Measurements from ENCODE around the gene STYXL2. TPM values are rescaled to one million over a fixed set of nuclear protein-coding genes. Genes with fewer than 3 reads are reported as not detected.

The STYXL2 gene
- total and polyA plus RNA-seq, 9 of the 15 experiments (the other 6 are each of a cell fraction or from before 2014, with no cell fraction given) = not detected

DNA sequence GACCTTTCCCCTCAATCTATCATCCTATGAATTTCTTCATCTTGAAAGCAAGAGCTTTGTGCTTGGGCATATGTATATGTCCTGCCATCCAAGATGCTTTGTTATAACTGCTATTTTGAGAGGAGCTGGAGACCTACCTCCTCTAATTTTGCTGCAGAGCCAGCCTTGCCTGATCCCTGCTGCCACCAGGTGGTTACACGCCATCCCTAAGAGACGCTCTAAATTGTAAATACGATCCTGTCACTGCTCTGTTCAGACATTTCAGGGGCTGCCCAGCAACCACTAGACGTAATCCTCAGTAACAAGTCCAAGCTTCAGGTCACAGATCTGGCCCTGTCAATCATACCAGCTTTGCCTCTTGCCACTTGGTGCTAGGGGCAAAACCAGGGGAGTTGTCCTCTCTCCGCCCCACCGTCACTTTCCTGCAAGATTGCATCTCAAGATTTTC, 36.6 kb upstream of the STYXL2 start:
- ChIA-PET CTCF (ENCODE audit: low intra/inter-chr PET ratio) (interaction anchor here (2.1 to 3.8 kb wide), 2 partner anchors 146 to 1129 kb away, joined by 9 to 32 read pairs; no protein-coding TSS in a partner anchor), POLR2A (interaction anchor here (0.8 to 1.4 kb wide), 3 partner anchors 13 to 178 kb away, joined by 3 to 5 read pairs (median 4); no protein-coding TSS in a partner anchor)
- H3K4me1 ChIP-seq (replicated peaks in 1 of 2; ENCODE audit: control insufficient read depth in 2 of 2, insufficient read depth in 2 of 2, low read length in 2 of 2) = peaks cover 0 to 10% of the 10 kb centered on the region in 2 experiments; a peak in 3 of 5 replicates
- H3K79me2 ChIP-seq (ENCODE audit: control insufficient read depth, insufficient read depth, low read length) = no peaks in the 10 kb centered on the region
- peaks cover 4 to 38% of the 10 kb centered on the region in 2 experiments; a peak in 3 of 5 replicates for H3K27me3 ChIP-seq (ENCODE audit: control insufficient read depth in 2 of 2, insufficient read depth in 2 of 2, low read length in 2 of 2)
- H3K9me3 ChIP-seq (replicated peaks; ENCODE audit: control insufficient read depth, insufficient read depth, low read depth, low read length) = no peaks in the 10 kb centered on the region
- H3K27ac ChIP-seq (ENCODE audit: extremely low read depth, low read depth, low read length) = no peak overlapping the region
- in situ Hi-C loops (cut with MboI) = loop anchor here (5.0 kb wide), 1 partner anchor 140 kb away; no protein-coding TSS in a partner anchor
- ATAC-seq (peak; percentile 80), DNase-seq (ENCODE audit: extremely low read depth in 1 of 4, low spot score in 3 of 4) (peak in 2 of 4 experiments; percentile 45 to 65), FAIRE-seq (peak; percentile 58)
- H4K20me1 ChIP-seq (replicated peaks; ENCODE audit: control insufficient read depth, insufficient read depth, low read length) = no peaks in the 10 kb centered on the region
- peak overlapping the region; percentile 43; the same call in 1 of the 2 replicates for H2AFZ ChIP-seq (ENCODE audit: low read depth, low read length)
- no peaks in the 10 kb centered on the region for H3K36me3 ChIP-seq (ENCODE audit: control insufficient read depth, insufficient read depth, low read length)
- no peak overlapping the region for H3K9ac ChIP-seq (ENCODE audit: insufficient read depth in 1 of 2, low read depth in 2 of 2, low read length in 2 of 2)
- no TSS peak for BruUV-seq (replicated peaks)
- H3K9me1 ChIP-seq (ENCODE audit: control insufficient read depth, insufficient read depth, low read length) = no peaks in the 10 kb centered on the region
- H3K4me3 ChIP-seq = no peak overlapping the region
- H3K4me2 ChIP-seq (ENCODE audit: insufficient read depth, low read length) = peak overlapping the region; percentile 14; the same call in 1 of the 2 replicates
- WGBS (ENCODE audit: insufficient coverage, low coverage, missing lambda C conversion rate) = 25% methylated on average over 6 of the region's 6 CpGs
- intact Hi-C loops (cut with micrococcal nuclease) = loop anchor here (1.0 to 5.0 kb wide), 3 partner anchors 80 to 270 kb away; partner anchors contain the start of gene ILDR2
- TF ChIP-seq FOXK2 (conservative IDR thresholded peaks at IDR 0.05 in 1 of 2, IDR thresholded peaks at IDR 0.05 in 1 of 2; ENCODE audit: low read depth in 2 of 2) = peak in 1 of 2 experiments; percentile 30; a peak in 1 of 4 replicates
- peak; percentile 65 for TF ChIP-seq SMC3 (conservative IDR thresholded peaks at IDR 0.05; ENCODE audit: insufficient read depth, low read depth, low read length)
- 0 out of 2 replicates have a peak, but pooled peaks have one; percentile 6 for TF ChIP-seq KLF16 (IDR thresholded peaks at IDR 0.05)
- no peak for TF ChIP-seq HCFC1 (IDR thresholded peaks at IDR 0.05; ENCODE audit: low read depth, low read length)
- no peak for TF ChIP-seq MTA2 (IDR thresholded peaks at IDR 0.05; ENCODE audit: low read depth)
- peak in 1 of 2 experiments; percentile 38; a peak in 1 of 4 replicates for TF ChIP-seq MAZ (CRISPR knock-in tag; conservative IDR thresholded peaks at IDR 0.05 in 1 of 2, IDR thresholded peaks at IDR 0.05 in 1 of 2)
- TF ChIP-seq, protein P1, sequence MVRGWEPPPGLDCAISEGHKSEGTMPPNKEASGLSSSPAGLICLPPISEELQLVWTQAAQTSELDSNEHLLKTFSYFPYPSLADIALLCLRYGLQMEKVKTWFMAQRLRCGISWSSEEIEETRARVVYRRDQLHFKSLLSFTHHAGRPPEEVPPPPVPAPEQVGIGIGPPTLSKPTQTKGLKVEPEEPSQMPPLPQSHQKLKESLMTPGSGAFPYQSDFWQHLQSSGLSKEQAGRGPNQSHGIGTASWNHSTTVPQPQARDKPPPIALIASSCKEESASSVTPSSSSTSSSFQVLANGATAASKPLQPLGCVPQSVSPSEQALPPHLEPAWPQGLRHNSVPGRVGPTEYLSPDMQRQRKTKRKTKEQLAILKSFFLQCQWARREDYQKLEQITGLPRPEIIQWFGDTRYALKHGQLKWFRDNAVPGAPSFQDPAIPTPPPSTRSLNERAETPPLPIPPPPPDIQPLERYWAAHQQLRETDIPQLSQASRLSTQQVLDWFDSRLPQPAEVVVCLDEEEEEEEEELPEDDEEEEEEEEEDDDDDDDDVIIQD (CRISPR knock-in tag; IDR thresholded peaks at IDR 0.05) = no peak
- TF ChIP-seq ZNF589 (CRISPR knock-in tag; IDR thresholded peaks at IDR 0.05; ENCODE audit: low read depth) = no peak
- no peak for TF ChIP-seq FOS (IDR thresholded peaks at IDR 0.05; ENCODE audit: extremely low read depth, insufficient read length)
- TF ChIP-seq, protein P2, sequence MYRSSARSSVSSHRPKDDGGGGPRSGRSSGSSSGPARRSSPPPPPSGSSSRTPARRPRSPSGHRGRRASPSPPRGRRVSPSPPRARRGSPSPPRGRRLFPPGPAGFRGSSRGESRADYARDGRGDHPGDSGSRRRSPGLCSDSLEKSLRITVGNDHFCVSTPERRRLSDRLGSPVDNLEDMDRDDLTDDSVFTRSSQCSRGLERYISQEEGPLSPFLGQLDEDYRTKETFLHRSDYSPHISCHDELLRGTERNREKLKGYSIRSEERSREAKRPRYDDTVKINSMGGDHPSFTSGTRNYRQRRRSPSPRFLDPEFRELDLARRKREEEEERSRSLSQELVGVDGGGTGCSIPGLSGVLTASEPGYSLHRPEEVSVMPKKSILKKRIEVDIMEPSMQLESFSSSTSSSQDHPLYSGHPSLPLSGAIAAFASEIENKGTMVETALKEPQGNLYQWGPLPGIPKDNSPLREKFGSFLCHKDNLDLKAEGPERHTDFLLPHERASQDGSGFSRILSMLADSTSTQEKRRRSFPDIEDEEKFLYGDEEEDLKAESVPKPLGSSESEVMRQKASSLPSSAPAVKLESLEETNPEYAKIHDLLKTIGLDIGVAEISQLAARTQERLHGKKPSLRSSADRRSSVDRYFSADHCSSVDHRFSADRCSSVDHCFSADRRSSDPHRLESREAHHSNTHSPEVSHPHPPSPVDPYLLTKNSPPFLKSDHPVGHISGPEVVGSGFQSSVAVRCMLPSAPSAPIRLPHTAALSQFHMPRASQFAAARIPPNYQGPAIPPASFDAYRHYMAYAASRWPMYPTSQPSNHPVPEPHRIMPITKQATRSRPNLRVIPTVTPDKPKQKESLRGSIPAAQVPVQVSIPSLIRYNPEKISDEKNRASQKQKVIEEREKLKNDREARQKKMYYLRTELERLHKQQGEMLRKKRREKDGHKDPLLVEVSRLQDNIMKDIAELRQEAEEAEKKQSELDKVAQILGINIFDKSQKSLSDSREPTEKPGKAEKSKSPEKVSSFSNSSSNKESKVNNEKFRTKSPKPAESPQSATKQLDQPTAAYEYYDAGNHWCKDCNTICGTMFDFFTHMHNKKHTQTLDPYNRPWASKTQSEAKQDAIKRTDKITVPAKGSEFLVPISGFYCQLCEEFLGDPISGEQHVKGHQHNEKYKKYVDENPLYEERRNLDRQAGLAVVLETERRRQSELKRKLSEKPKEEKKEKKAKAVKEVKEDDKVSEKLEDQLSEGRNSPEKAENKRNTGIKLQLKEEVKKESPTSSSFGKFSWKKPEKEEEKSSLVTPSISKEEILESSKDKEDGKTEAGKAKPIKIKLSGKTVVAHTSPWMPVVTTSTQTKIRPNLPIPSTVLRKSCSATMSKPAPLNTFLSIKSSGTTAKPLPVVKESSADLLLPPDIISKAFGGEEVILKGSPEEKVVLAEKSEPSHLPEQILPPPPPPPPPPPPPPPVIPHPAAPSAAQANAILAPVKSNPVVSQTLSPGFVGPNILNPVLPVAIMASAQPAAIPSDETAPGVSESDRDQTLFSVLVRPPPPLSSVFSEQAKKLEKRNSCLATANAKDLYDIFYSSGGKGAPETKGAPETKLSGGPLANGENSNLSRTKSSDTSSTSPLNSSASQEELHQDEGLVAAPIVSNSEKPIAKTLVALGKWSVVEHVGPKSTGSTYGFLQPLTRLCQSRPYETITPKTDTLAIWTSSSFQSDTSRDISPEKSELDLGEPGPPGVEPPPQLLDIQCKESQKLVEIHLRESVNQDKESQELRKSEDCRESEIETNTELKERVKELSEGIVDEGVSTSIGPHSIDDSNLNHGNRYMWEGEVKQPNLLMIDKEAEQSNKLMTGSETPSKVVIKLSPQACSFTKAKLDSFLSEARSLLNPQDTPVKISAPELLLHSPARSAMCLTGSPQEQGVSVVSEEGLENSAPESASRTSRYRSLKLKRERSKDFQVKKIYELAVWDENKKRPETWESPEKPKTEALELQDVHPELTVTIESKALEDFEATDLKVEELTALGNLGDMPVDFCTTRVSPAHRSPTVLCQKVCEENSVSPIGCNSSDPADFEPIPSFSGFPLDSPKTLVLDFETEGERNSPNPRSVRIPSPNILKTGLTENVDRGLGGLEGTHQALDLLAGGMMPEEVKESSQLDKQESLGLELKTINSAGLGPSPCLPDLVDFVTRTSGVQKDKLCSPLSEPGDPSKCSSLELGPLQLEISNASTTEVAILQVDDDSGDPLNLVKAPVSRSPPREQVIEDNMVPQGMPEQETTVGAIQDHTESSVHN (IDR thresholded peaks at IDR 0.05; ENCODE audit: borderline replicate concordance in 1 of 2, low read depth in 1 of 2) = no peak
- peak; percentile 23 for TF ChIP-seq RFX1 (IDR thresholded peaks at IDR 0.05)
- TF ChIP-seq HDAC6 (IDR thresholded peaks at IDR 0.05; ENCODE audit: low read depth, low read length) = no peak
